Adrenal gland (tissue), 5 donors: Measurements from ENCODE around the gene DMAC2L.

Experiments used
- CTCF ChIP-seq, 6 experiments: fragments of 450-650 bp in 4 of 6; fragments of 200-600 bp in 2 of 6; sonication (generic) in 1 of 6; IDR thresholded peaks; 1 replicate in 5 of 6; 2 replicates in 1 of 6; pipeline versions ENCODE4 v1.5.1 to v1.8.0; 2016 to 2021; ENCODE audit warnings: antibody characterized with exemption in 6 of 6, mild to moderate bottlenecking in 2 of 6, moderate library complexity in 1 of 6
- POLR2A ChIP-seq, 2 donors: fragments of 450-650 bp; IDR thresholded peaks; one replicate each; pipeline ENCODE4 v1.6.1; 2017; ENCODE audit warnings: antibody characterized with exemption in 2 of 2, mild to moderate bottlenecking in 2 of 2, moderate library complexity in 1 of 2
- donor health status: DM: no; HTN: no; CAD: no.

- TF ChIP-seq POLR2A (IDR thresholded peaks at IDR 0.05) (no peak), CTCF (IDR thresholded peaks at IDR 0.05) (no peak)
Measured at GRCh38 chr14:50375760-50376159, 63.6 kb downstream of the DMAC2L start.
